IMR-90 (cell line): ENCODE results near the gene NHLRC3. TPM values are rescaled to one million over a fixed set of nuclear protein-coding genes. Genes with fewer than 3 reads are reported as not detected.

ENCODE experiments used
- ATAC-seq: fragments of 200-7000 bp; cut with Tn5 transposase; 2 replicates; pipeline ENCODE4 v1.9.1; 2020; ENCODE audit warnings: low read depth, mild to moderate bottlenecking, moderate library complexity
- BruUV-seq: library from RNA; stranded (reverse); fragments of 400-500 nt; replicated peaks from 2 replicates; lab custom pipeline; 2021; lab: Mats Ljungman, UMichigan
- CTCF ChIA-PET: fragments of 300-600 bp; formaldehyde crosslinking; extraction: SDS; loops from one replicate; lab custom pipeline; 2021; ENCODE audit warnings: antibody characterized with exemption; lab: Yijun Ruan, JAX
- POLR2A ChIA-PET: fragments of 300-600 bp; sonication (Branson Sonifier 250); formaldehyde crosslinking; loops from one replicate; lab custom pipeline; 2022; ENCODE audit warnings: antibody characterized with exemption; ENCODE audit not compliant: unreplicated experiment; lab: Charles Lee
- DNase-seq: peaks from one replicate; pipeline ENCODE4 v3.0.0; 2013
- H2AFZ ChIP-seq: replicated peaks from 2 replicates; pipeline ENCODE3; 2013; ENCODE audit warnings: low read length, mild to moderate bottlenecking; ENCODE audit not compliant: poor library complexity
- H2AK5ac ChIP-seq: 2 replicates; pipeline ENCODE4 v1.6.1; 2013; ENCODE audit warnings: low read depth, low read length, inconsistent platforms
- H2AK9ac ChIP-seq: replicated peaks from 2 replicates; pipeline ENCODE3; 2013; ENCODE audit warnings: mild to moderate bottlenecking, low read depth, low read length, moderate library complexity; ENCODE audit not compliant: poor library complexity
- H2BK120ac ChIP-seq: 2 replicates; pipeline ENCODE4 v1.6.1; 2013; ENCODE audit warnings: low read depth, low read length, inconsistent platforms
- H2BK15ac ChIP-seq: 3 replicates; pipeline ENCODE4 v1.6.1; 2013; ENCODE audit warnings: low read depth, low read length, inconsistent platforms
- H2BK20ac ChIP-seq: 2 replicates; pipeline ENCODE4 v1.6.1; 2013; ENCODE audit warnings: low read depth, mild to moderate bottlenecking, inconsistent platforms, low read length, moderate library complexity
- H2BK5ac ChIP-seq: 2 replicates; pipeline ENCODE4 v1.6.1; 2013; ENCODE audit warnings: mild to moderate bottlenecking, low read depth, low read length, inconsistent platforms; ENCODE audit not compliant: poor library complexity, severe bottlenecking
- H3K14ac ChIP-seq: replicated peaks from 2 replicates; pipeline ENCODE4 v1.6.1; 2013; ENCODE audit warnings: low read depth, low read length, inconsistent platforms
- H3K18ac ChIP-seq: 2 replicates; pipeline ENCODE4 v1.6.1; 2013; ENCODE audit warnings: low read depth, low read length, control low read depth
- H3K23ac ChIP-seq: 2 replicates; pipeline ENCODE4 v1.6.1; 2013; ENCODE audit warnings: low read depth, low read length, inconsistent platforms
- H3K27ac ChIP-seq: 2 replicates; pipeline ENCODE4 v1.5.1; 2013; ENCODE audit warnings: mild to moderate bottlenecking, control low read depth, low read length; ENCODE audit not compliant: insufficient read depth
- H3K27me3 ChIP-seq: 2 replicates; pipeline ENCODE4 v1.6.1; 2013; ENCODE audit warnings: low read length; ENCODE audit not compliant: control insufficient read depth, insufficient read depth
- H3K36me3 ChIP-seq: 2 replicates; pipeline ENCODE4 v1.6.1; 2013; ENCODE audit warnings: low read length, mixed read lengths; ENCODE audit not compliant: control insufficient read depth, insufficient read depth
- H3K4ac ChIP-seq: 2 replicates; pipeline ENCODE4 v1.6.1; 2013; ENCODE audit warnings: low read depth, low read length, inconsistent platforms
- H3K4me1 ChIP-seq: 2 replicates; pipeline ENCODE4 v1.6.1; 2013; ENCODE audit warnings: low read length, mixed read lengths; ENCODE audit not compliant: control insufficient read depth, insufficient read depth
- H3K4me2 ChIP-seq: 2 replicates; pipeline ENCODE4 v1.6.1; 2013; ENCODE audit warnings: low read depth, mild to moderate bottlenecking, control low read depth, low read length, moderate library complexity
- H3K4me3 ChIP-seq: 2 replicates; pipeline ENCODE4 v1.5.1; 2013; ENCODE audit warnings: low read depth, mild to moderate bottlenecking, control low read depth, low read length, moderate library complexity; ENCODE audit not compliant: insufficient read depth
- H3K56ac ChIP-seq: 2 replicates; pipeline ENCODE4 v1.6.1; 2013; ENCODE audit warnings: low read length, inconsistent platforms; ENCODE audit not compliant: insufficient read depth; ENCODE audit errors: extremely low read depth
- H3K79me1 ChIP-seq, 2 experiments: 2 replicates each; pipeline ENCODE4 v1.6.1; 2013; ENCODE audit warnings: low read length in 2 of 2, inconsistent platforms in 1 of 2, low read depth in 1 of 2
- H3K9ac ChIP-seq: 2 replicates; pipeline ENCODE4 v1.6.1; 2013; ENCODE audit warnings: low read depth, low read length, control low read depth
- H3K9me1 ChIP-seq: 2 replicates; pipeline ENCODE4 v1.6.1; 2013; ENCODE audit warnings: low read length, inconsistent platforms; ENCODE audit not compliant: insufficient read depth
- H3K9me3 ChIP-seq: 2 replicates; pipeline ENCODE4 v1.6.1; 2013; ENCODE audit warnings: low read length; ENCODE audit not compliant: control insufficient read depth, insufficient read depth
- H4K20me1 ChIP-seq: 2 replicates; pipeline ENCODE4 v1.6.1; 2013; ENCODE audit warnings: low read length, inconsistent platforms; ENCODE audit not compliant: insufficient read depth
- H4K5ac ChIP-seq: 2 replicates; pipeline ENCODE4 v1.6.1; 2013; ENCODE audit warnings: mild to moderate bottlenecking, low read depth, low read length, control low read depth
- H4K8ac ChIP-seq, 2 experiments: 2 replicates each; pipeline ENCODE4 v1.6.1; 2013; ENCODE audit warnings: low read depth in 2 of 2, low read length in 2 of 2, control low read depth in 1 of 2, inconsistent platforms in 1 of 2
- H4K91ac ChIP-seq: 2 replicates; pipeline ENCODE4 v1.6.1; 2013; ENCODE audit warnings: low read depth, low read length, inconsistent platforms; ENCODE audit not compliant: insufficient read depth
- BHLHE40 ChIP-seq: fragments of 150-350 bp; IDR thresholded peaks from 2 replicates; pipeline ENCODE4 v1.6.1; 2016; ENCODE audit warnings: mild to moderate bottlenecking, low read depth, low read length
- CEBPB ChIP-seq: IDR thresholded peaks from 2 replicates; pipeline ENCODE4 v1.6.1; 2012; ENCODE audit warnings: low read depth, low read length, improper control_type of control experiment
- CHD1 ChIP-seq: IDR thresholded peaks from 2 replicates; pipeline ENCODE4 v1.6.1; 2012; ENCODE audit warnings: low read depth, low read length, improper control_type of control experiment
- CTCF ChIP-seq: conservative IDR thresholded peaks from 2 replicates; pipeline ENCODE4 v1.5.1; 2012; ENCODE audit warnings: mild to moderate bottlenecking, low read depth, low read length, improper control_type of control experiment
- ELK1 ChIP-seq: fragments of 150-350 bp; IDR thresholded peaks from 2 replicates; pipeline ENCODE4 v1.6.1; 2016; ENCODE audit warnings: low read depth, mild to moderate bottlenecking, low read length, moderate library complexity, borderline replicate concordance
- FOS ChIP-seq: fragments of 150-350 bp; IDR thresholded peaks from 2 replicates; pipeline ENCODE4 v1.6.1; 2016; ENCODE audit warnings: low read depth, low read length
- MAFK ChIP-seq: IDR thresholded peaks from 2 replicates; pipeline ENCODE4 v1.6.1; 2012; ENCODE audit warnings: low read depth, low read length, improper control_type of control experiment
- MXI1 ChIP-seq: IDR thresholded peaks from 2 replicates; pipeline ENCODE4 v1.6.1; 2012; ENCODE audit warnings: low read depth, mild to moderate bottlenecking, low read length, moderate library complexity, borderline replicate concordance
- NFE2L2 ChIP-seq: fragments of 150-350 bp; IDR thresholded peaks from 2 replicates; pipeline ENCODE4 v1.6.1; 2016; ENCODE audit warnings: low read depth, mild to moderate bottlenecking, low read length
- POLR2A ChIP-seq: IDR thresholded peaks from 2 replicates; pipeline ENCODE4 v1.6.1; 2012; ENCODE audit warnings: mild to moderate bottlenecking, low read depth, low read length
- RAD21 ChIP-seq: IDR thresholded peaks from 2 replicates; pipeline ENCODE4 v1.6.1; 2012; ENCODE audit warnings: low read length, improper control_type of control experiment
- RCOR1 ChIP-seq: IDR thresholded peaks from 2 replicates; pipeline ENCODE4 v1.6.1; 2012; ENCODE audit warnings: mild to moderate bottlenecking, low read length, improper control_type of control experiment; ENCODE audit not compliant: insufficient replicate concordance
- RFX5 ChIP-seq: IDR thresholded peaks from 2 replicates; pipeline ENCODE4 v1.8.0; 2012; ENCODE audit warnings: low read depth, mild to moderate bottlenecking, low read length, moderate library complexity
- SMC3 ChIP-seq: fragments of 150-350 bp; IDR thresholded peaks from 2 replicates; pipeline ENCODE4 v1.6.1; 2016; ENCODE audit warnings: low read depth, mild to moderate bottlenecking, antibody characterized with exemption, low read length, moderate library complexity
- USF2 ChIP-seq: fragments of 150-350 bp; IDR thresholded peaks from 2 replicates; pipeline ENCODE4 v1.6.1; 2017; ENCODE audit warnings: mild to moderate bottlenecking, antibody characterized with exemption, low read length, low read depth
- WGBS, 2 experiments: methylation state at CpG; one replicate each; pipeline versions ENCODE4 v1.1.5 to v1.1.7; 2013; ENCODE audit warnings: missing lambda C conversion rate in 2 of 2; ENCODE audit not compliant: insufficient read length in 1 of 2; ENCODE audit errors: extremely low coverage in 2 of 2; 5-methylcytosine and 5-hydroxymethylcytosine counted together
- dilution Hi-C: fragments of 300-500 bp; cut with HindIII; formaldehyde crosslinking; loops from one replicate; pipeline ENCODE4 v1.14.3; 2018; ENCODE audit warnings: low sequenced_read_pairs; ENCODE audit not compliant: unreplicated experiment
- in situ Hi-C: fragments of 300-500 bp; cut with MboI; formaldehyde crosslinking; loops from 3 replicates; pipeline ENCODE4 v1.14.3; 2019; ENCODE audit warnings: low sequenced_read_pairs, inconsistent platforms, mixed read lengths
- intact Hi-C: fragments of 100-400 bp; cut with micrococcal nuclease; formaldehyde crosslinking; loops from 2 replicates; pipeline ENCODE4 v1.10.0; 2022
- polyA plus RNA-seq, 3 experiments: library from polyadenylated mRNA; depleted of rRNA; stranded (reverse); fragments of >200 nt; gene quantifications; 2 replicates each; pipeline ENCODE4 v1.2.3, GENCODE V29; 2012; ENCODE audit warnings: low replicate concordance in 1 of 3
- total RNA-seq: library from RNA; depleted of rRNA; stranded (reverse); fragments of >200 nt; gene quantifications from 2 replicates; pipeline ENCODE4 v1.2.3, GENCODE V29; 2012

The NHLRC3 gene
- total and polyA plus RNA-seq, 2 of the 4 experiments (the other 2 are of a cell fraction) = 3.0 to 4.2 TPM

GRCh38 chr13:39038569-39039030, 344 bp downstream of the NHLRC3 start:
- POLR2A ChIA-PET = no interaction called here
- ATAC-seq (peak; percentile 5), DNase-seq (no peak)
- peak overlapping the region; percentile 85 for H3K4me3 ChIP-seq
- peaks cover 4% of the 10 kb centered on the region; the same call in 1 of the 2 replicates for H4K20me1 ChIP-seq
- H3K4me1 ChIP-seq = peaks cover 2% of the 10 kb centered on the region; the same call in 1 of the 2 replicates
- BruUV-seq = no TSS peak
- 0 out of 2 replicates have a peak overlapping the region, but pooled peaks have one; percentile 10 for H2BK120ac ChIP-seq
- CTCF ChIA-PET = interaction anchor here (0.6 kb wide), 1 partner anchor 1656 kb away, joined by 6 read pairs; no protein-coding TSS in a partner anchor
- intact Hi-C loops = loop anchor here (5.0 to 10.0 kb wide), 3 partner anchors 376 to 644 kb away; partner anchors contain the start of gene LHFPL6
- peak overlapping the region; percentile 32; the same call in 1 of the 2 replicates for H3K14ac ChIP-seq
- H3K9ac ChIP-seq = peak overlapping the region; percentile 71
- no peak overlapping the region for H2BK15ac ChIP-seq
- no peaks in the 10 kb centered on the region for H3K27me3 ChIP-seq
- H4K8ac ChIP-seq = peak overlapping the region; percentile 52 to 89
- peak overlapping the region; percentile 20; the same call in 1 of the 2 replicates for H3K23ac ChIP-seq
- peak overlapping the region; percentile 95 for H3K4me2 ChIP-seq
- in situ Hi-C loops = no loop called here
- peak overlapping the region; percentile 69 for H4K5ac ChIP-seq
- H3K56ac ChIP-seq = peak overlapping the region; percentile 55
- 0 out of 2 replicates have a peak overlapping the region, but pooled peaks have one; percentile 8 for H3K18ac ChIP-seq
- no peak overlapping the region for H2BK20ac ChIP-seq
- H3K4ac ChIP-seq = peak overlapping the region; percentile 62
- H2AK9ac ChIP-seq = peak overlapping the region; percentile 80
- peak overlapping the region; percentile 77 for H3K27ac ChIP-seq
- H3K36me3 ChIP-seq = no peaks in the 10 kb centered on the region
- peak overlapping the region; percentile 98 for H2AFZ ChIP-seq
- peak overlapping the region; percentile 53; the same call in 1 of the 2 replicates for H4K91ac ChIP-seq
- H2AK5ac ChIP-seq = no peak overlapping the region; the same call in 1 of the 2 replicates
- dilution Hi-C loops = no loop called here
- peaks cover 14 to 28% of the 10 kb centered on the region in 2 experiments for H3K79me1 ChIP-seq
- H3K9me3 ChIP-seq = no peaks in the 10 kb centered on the region
- H3K9me1 ChIP-seq = no peaks in the 10 kb centered on the region; the same call in 1 of the 2 replicates
- H2BK5ac ChIP-seq = peak overlapping the region; percentile 52
- 0% methylated on average over 1 of the region's 15 CpGs; no CpG with 5 or more reads in 1 of the 2 experiments for WGBS, 2 experiments
- TF ChIP-seq USF2 = no peak
- TF ChIP-seq MAFK = no peak
- TF ChIP-seq NFE2L2 = no peak
- no peak for TF ChIP-seq CHD1
- no peak for TF ChIP-seq SMC3
- TF ChIP-seq RAD21 = no peak
- no peak for TF ChIP-seq POLR2A
- no peak for TF ChIP-seq MXI1
- no peak for TF ChIP-seq CTCF
- no peak for TF ChIP-seq RCOR1
- TF ChIP-seq RFX5 = no peak
- TF ChIP-seq BHLHE40 = no peak
- no peak for TF ChIP-seq CEBPB
- no peak for TF ChIP-seq FOS
- TF ChIP-seq ELK1 = no peak
